DMS114 treated with DMSO at 0.1 percent for 48 hours (cell line): ENCODE data around the gene MEGF8.

Experiments
- DNase-seq: peaks from one replicate; lab custom pipeline; 2025; ENCODE audit not compliant: unreplicated experiment; lab: John Stamatoyannopoulos, UW

MEGF8 gene

DNA sequence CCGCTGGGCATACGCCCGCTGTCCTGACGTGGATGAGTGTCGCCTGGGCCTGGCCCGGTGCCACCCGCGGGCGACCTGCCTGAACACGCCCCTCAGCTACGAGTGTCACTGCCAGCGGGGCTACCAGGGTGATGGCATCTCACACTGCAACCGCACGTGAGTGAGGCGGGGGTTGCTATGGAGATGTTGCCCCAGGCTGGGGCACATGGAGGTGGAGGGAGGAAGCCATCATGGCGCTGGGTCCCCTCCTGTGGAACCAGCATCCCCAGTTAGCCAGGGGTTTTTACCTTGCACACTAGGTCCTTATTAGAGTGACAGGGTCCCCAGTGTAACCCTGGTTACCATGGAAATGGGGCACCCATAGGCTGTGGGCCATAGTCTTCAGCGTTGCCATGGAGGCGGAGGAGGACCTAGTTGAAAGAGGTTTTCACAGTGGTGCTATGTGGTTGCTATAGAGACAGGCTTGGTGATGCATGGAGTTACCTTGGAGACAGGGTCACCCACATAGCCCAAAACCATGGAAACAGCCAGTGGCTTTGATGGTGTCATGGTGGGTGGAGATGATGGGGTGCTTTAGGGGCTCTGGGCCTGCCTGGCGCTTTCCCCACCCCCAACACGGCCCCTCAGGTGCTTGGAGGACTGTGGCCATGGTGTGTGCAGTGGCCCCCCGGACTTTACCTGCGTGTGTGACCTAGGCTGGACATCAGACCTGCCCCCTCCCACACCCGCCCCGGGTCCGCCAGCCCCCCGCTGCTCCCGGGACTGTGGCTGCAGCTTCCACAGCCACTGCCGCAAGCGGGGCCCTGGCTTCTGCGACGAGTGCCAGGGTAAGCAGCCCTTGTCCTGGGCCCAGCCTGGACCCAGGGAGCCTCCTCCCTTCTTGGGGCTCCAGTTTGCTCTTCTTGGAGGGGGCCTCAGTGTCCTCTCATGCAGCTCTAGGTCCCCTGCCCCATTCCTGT, 27.1 kb downstream of the MEGF8 start:
- DNase-seq = no peak

DNA sequence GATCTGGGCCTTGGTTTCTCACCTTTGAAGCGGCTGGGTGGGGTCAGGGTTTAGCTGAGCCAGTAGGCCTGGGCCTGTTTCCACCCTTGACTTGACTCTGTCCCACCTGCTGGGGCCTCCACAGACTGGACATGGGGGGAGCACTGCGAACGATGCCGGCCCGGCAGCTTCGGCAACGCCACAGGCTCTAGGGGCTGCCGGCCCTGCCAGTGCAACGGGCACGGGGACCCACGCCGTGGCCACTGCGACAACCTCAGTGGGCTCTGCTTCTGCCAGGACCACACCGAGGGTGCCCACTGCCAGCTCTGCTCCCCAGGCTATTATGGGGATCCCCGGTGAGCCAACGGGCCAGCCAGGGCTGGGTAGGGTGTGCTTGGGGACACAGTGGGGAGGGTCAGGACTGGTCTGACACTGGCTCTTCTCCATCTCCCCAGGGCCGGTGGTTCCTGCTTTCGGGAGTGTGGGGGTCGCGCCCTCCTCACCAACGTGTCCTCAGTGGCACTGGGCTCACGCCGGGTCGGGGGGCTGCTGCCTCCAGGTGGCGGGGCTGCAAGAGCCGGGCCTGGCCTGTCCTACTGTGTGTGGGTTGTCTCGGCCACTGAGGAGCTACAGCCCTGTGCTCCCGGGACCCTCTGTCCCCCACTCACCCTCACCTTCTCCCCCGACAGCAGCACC, 28.0 kb downstream of the MEGF8 start:
- no peak for DNase-seq

- no peak for DNase-seq
Measured at GRCh38 chr19:42355896-42356295, 30.5 kb downstream of the MEGF8 start.

DNA sequence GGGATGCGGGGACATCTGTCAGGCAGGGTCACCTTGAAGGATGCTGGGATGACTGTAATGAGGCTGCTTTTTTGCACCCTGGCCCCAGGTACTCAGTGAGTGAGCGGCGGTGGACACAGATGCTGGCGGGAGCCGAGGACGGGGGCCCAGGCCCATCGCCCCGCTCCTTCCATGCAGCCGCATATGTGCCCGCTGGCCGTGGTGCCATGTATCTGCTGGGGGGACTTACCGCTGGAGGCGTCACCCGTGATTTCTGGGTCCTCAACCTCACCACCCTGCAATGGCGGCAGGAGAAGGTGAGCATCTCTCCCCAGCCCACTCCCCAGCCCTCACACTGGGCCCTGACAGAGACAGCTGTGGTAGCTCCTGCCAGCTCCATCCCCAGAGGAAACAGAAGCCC, 31.3 kb downstream of the MEGF8 start:
- no peak for DNase-seq

DNA sequence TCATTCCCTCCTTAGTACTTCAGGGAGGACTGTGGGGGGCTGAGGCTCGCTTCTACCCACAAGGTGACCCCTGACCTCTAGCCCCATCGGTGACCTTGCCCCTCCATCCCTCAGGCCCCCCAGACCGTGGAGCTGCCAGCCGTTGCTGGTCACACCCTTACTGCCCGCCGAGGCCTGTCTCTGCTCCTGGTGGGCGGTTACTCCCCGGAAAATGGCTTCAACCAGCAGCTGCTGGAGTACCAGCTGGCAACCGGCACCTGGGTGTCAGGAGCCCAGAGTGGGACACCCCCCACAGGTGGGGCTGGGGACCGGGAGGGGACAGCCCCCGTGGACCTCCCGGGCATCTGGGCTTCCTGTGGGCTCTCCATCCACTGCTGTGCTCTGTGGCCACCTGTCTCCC, 31.9 kb downstream of the MEGF8 start:
- DNase-seq = no peak

GRCh38 chr19:42360787-42361544, 35.5 kb downstream of the MEGF8 start:
- no peak for DNase-seq

DNA sequence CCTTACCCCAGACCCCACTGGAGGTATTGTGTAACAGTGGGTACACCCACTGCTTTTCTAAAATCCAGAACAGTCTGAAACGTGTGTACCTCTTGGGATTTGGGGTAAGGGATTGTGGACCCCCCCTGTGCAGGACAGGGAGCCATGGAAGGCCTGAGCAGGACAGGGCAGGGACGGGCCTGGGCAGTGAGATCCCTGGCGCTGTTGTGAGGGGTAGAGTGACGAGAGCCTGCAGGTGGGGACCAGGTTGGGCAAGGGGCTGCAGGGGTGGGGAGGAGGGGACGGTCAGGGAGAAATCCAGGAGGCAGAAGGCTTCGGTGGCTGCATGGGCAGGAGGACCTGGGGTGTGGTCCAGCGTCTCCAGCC, 36.1 kb downstream of the MEGF8 start:
- DNase-seq = no peak

DNA sequence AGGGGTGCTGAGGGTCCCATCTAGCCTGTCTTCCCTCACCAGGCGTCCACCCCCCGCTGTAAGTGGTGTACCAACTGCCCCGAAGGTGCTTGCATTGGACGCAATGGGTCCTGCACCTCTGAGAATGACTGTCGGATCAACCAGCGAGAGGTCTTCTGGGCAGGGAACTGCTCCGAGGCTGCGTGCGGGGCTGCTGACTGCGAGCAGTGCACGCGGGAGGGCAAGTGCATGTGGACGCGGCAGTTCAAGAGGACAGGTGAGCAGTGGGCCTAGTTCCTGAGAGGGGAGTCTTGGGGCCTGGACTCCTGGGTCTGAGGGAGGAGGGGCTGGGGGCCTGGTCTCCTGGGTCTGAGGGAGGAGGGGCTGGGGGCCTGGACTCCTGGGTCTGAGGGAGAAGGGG, 36.9 kb downstream of the MEGF8 start:
- no peak for DNase-seq

- DNase-seq = no peak
Measured at GRCh38 chr19:42362891-42363440, 37.5 kb downstream of the MEGF8 start.

DNA sequence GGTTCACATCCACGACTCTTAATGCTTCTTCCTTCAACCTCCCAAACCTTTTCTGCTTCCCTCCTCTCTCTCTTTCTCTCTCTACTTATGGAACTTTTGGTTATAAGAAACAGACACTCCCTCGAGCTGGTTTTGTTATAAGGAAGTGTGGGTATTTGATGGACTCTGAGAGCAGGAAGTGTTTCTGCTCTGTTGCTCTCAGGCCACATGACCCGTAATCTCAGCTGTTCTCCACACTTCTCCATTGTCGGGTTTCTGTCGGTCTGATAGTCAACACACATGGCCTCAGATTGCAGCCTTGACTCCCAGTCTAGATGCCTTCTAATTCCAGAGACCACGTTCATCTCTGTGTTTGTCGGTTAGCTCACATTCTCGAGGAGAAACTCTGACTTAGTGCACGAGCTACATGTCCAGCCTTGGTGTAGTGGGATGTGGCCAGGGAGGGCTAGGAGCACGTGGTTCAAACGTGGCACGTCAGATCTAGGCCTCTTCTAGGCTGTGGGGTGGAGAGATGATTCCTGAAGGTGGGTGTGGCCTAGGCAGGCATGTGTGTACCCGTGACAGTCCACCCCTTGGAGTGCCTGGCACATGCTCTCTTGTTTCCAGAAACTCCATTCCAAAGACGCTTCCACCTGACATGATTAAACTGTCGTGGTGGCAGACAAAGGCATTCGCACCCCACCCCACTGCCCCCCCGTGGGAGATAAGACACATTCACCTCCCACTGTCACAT, 38.3 kb downstream of the MEGF8 start:
- DNase-seq = no peak

DNA sequence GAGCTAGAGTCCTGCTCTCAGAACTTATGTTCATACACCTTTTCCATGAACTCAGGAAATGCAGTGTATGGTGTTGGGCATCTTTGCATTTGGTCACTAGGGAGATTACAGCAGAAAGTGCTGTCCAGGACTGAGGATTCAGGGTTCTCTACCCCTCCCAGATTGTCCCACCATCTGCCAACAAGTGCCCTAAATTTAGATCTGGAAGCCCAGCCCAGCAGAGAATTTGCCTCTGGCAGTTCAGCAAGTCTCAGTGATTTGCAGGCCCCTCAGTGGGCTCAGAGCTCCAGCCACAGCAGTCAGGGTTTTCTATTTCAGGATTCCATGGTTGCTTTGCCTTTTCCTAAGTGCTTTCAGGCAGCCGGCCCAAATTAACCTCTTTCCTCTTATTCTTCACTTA, 41.2 kb downstream of the MEGF8 start:
- DNase-seq = no peak

- DNase-seq = no peak
Measured at GRCh38 chr19:42367929-42368328, 42.5 kb downstream of the MEGF8 start.

GRCh38 chr19:42368360-42368759, 42.9 kb downstream of the MEGF8 start:
- DNase-seq = no peak

- no peak for DNase-seq
Measured at GRCh38 chr19:42368765-42369164, 43.3 kb downstream of the MEGF8 start.

GRCh38 chr19:42369433-42370067, 44.1 kb downstream of the MEGF8 start:
- DNase-seq = no peak

- no peak for DNase-seq
Measured at GRCh38 chr19:42370068-42370520, 44.7 kb downstream of the MEGF8 start.

DNA sequence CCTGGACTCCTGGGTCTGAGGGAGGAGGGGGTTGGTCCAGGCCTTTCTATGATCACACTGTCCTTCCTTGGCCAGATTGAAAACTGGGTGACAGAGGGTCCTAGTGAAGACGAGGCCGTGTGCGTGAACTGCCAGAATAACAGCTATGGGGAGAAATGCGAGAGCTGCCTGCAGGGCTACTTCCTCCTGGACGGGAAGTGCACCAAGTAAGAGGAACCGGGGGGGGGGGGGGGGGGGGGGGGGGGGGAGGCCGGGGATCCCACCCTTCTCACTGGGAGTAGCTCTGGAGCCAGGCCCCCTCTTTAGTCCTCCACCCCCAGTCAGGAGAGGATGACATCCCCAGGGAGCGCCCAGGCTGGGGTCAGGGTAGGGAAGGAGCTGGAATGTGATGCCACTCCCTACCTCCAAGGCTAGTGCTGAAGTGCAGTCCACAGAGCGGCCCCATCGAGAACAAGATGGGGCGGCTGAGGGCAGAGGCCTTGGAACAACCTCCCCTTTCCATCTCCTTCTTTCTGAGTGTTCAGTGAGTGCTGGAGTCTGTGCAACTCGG, 45.3 kb downstream of the MEGF8 start:
- no peak for DNase-seq

GRCh38 chr19:42374826-42375376, 49.5 kb downstream of the MEGF8 start:
- DNase-seq = no peak

- DNase-seq = no peak
Measured at GRCh38 chr19:42375415-42376176, 50.2 kb downstream of the MEGF8 start.
